HepG2 (cell line): ENCODE measurements around the gene SPATA46. TPM values are rescaled to one million over a fixed set of nuclear protein-coding genes. Genes with fewer than 3 reads are reported as not detected.

Experiments used
- ATAC-seq: fragments of 200-7000 bp; cut with Tn5 transposase; 3 replicates; pipeline ENCODE4 v1.9.1; 2020; ENCODE audit warnings: mild to moderate bottlenecking, moderate library complexity
- BruUV-seq: library from RNA; stranded (reverse); fragments of 400-500 nt; replicated peaks from 2 replicates; lab custom pipeline; 2021; lab: Mats Ljungman, UMichigan
- CTCF ChIA-PET: fragments of 300-600 bp; formaldehyde crosslinking; extraction: SDS; loops from one replicate; lab custom pipeline; 2021; ENCODE audit warnings: low total read pairs, inconsistent platforms, low intra/inter-chr PET ratio; lab: Yijun Ruan, JAX
- POLR2A ChIA-PET: fragments of 350-600 bp; sonication (Branson Sonifier 250); formaldehyde crosslinking; loops from one replicate; lab custom pipeline; 2020; ENCODE audit warnings: antibody characterized with exemption, inconsistent platforms; lab: Yijun Ruan, JAX
- DNase-seq: peaks from one replicate; pipeline ENCODE4 v3.0.0-alpha.2; 2015; ENCODE audit warnings: low spot score
- FAIRE-seq: peaks from 3 replicates; lab custom pipeline; 2011; peaks lifted over from hg19 to GRCh38; lab: Jason Lieb, UNC
- H2AFZ ChIP-seq: one replicate; pipeline ENCODE4 v1.6.1; 2011; ENCODE audit warnings: low read length, inconsistent platforms
- H3K27ac ChIP-seq: fragments of 300-600 bp; 3 replicates; pipeline ENCODE4 v1.8.0; 2011; ENCODE audit warnings: mixed run types, mild to moderate bottlenecking, mixed read lengths, low read length, inconsistent platforms; ENCODE audit not compliant: insufficient read depth; ENCODE audit errors: extremely low read length
- H3K27me3 ChIP-seq, 2 experiments: fragments of 200-600 bp in 1 of 2; 2 replicates in 1 of 2; 3 replicates in 1 of 2; pipeline versions ENCODE4 v1.6.0 to v1.8.0; 2011; ENCODE audit warnings: low read length in 2 of 2, mild to moderate bottlenecking in 2 of 2, moderate library complexity in 2 of 2, inconsistent platforms in 1 of 2; ENCODE audit not compliant: insufficient read depth in 2 of 2, control insufficient read depth in 1 of 2
- H3K36me3 ChIP-seq, 2 experiments: fragments of 200-600 bp in 1 of 2; replicated peaks in 1 of 2; 2 replicates in 1 of 2; 3 replicates in 1 of 2; pipeline versions ENCODE4 v1.5.1 to v1.8.0; 2011; ENCODE audit warnings: low read length in 2 of 2, inconsistent platforms in 1 of 2; ENCODE audit not compliant: insufficient read depth in 2 of 2, control insufficient read depth in 1 of 2
- H3K4me1 ChIP-seq: 2 replicates; pipeline ENCODE4 v1.5.1; 2012; ENCODE audit warnings: low read length, inconsistent platforms; ENCODE audit not compliant: insufficient read depth
- H3K4me2 ChIP-seq: 2 replicates; pipeline ENCODE4 v1.6.0; 2011; ENCODE audit warnings: low read depth, low read length, inconsistent platforms
- H3K4me3 ChIP-seq, 3 experiments: fragments of 200-600 bp in 1 of 3; sonication (generic), shearing (Covaris generic) in 1 of 3; replicated peaks in 1 of 3; 2 replicates each; pipeline ENCODE4 v1.5.1; 2011 to 2016; ENCODE audit warnings: low read length in 3 of 3, inconsistent platforms in 2 of 3, low read depth in 2 of 3, mild to moderate bottlenecking in 2 of 3, control low read depth in 1 of 3, mixed read lengths in 1 of 3; ENCODE audit not compliant: insufficient read depth in 1 of 3
- H3K79me2 ChIP-seq: one replicate; pipeline ENCODE4 v1.6.1; 2011; ENCODE audit warnings: low read length, inconsistent platforms; ENCODE audit not compliant: insufficient read depth
- H3K9ac ChIP-seq: 2 replicates; pipeline ENCODE4 v1.6.0; 2011; ENCODE audit warnings: mild to moderate bottlenecking, low read depth, low read length, inconsistent platforms; ENCODE audit not compliant: insufficient read depth
- H3K9me3 ChIP-seq: 2 replicates; pipeline ENCODE4 v1.5.1; 2012; ENCODE audit warnings: mild to moderate bottlenecking, low read length
- H4K20me1 ChIP-seq: 2 replicates; pipeline ENCODE4 v1.6.0; 2011; ENCODE audit warnings: inconsistent platforms, mild to moderate bottlenecking, low read length, moderate library complexity; ENCODE audit not compliant: insufficient read depth
- EHMT2 ChIP-seq: fragments of 200-600 bp; sonication (generic); IDR thresholded peaks from 2 replicates; pipeline ENCODE4 v1.7.0; 2017; ENCODE audit warnings: antibody characterized with exemption, low read depth, low read length, borderline replicate concordance
- GATAD1 ChIP-seq: IDR thresholded peaks from 2 replicates; pipeline ENCODE4 v1.6.1; 2016; ENCODE audit warnings: missing genetic modification reagents, missing compliant biosample characterization
- MATR3 ChIP-seq: sonication (generic); formaldehyde crosslinking; IDR thresholded peaks from 2 replicates; pipeline ENCODE4 v1.4.0; 2020; ENCODE audit warnings: missing genetic modification reagents
- MYC ChIP-seq: sonication (generic); formaldehyde crosslinking; IDR thresholded peaks from 2 replicates; pipeline ENCODE4 v1.9.0; 2021; ENCODE audit warnings: missing genetic modification reagents, borderline replicate concordance
- NAIF1 ChIP-seq: sonication (generic); formaldehyde crosslinking; IDR thresholded peaks from 2 replicates; pipeline ENCODE4 v1.5.0; 2020; ENCODE audit warnings: mild to moderate bottlenecking, missing genetic modification reagents, borderline replicate concordance
- NCOA5 ChIP-seq: sonication (generic); formaldehyde crosslinking; IDR thresholded peaks from 2 replicates; pipeline ENCODE4 v1.4.0; 2020; ENCODE audit warnings: missing genetic modification reagents
- SMARCE1 ChIP-seq: fragments of 450-650 bp; IDR thresholded peaks from 2 replicates; pipeline ENCODE4 v1.6.1; 2017; ENCODE audit warnings: borderline replicate concordance
- TAF1 ChIP-seq: sonication (generic); formaldehyde crosslinking; IDR thresholded peaks from 2 replicates; pipeline ENCODE4 v1.4.0; 2020; ENCODE audit warnings: missing genetic modification reagents
- ZMYM3 ChIP-seq: sonication (generic); formaldehyde crosslinking; IDR thresholded peaks from 2 replicates; pipeline ENCODE4 v1.5.1; 2020; ENCODE audit warnings: mild to moderate bottlenecking, missing genetic modification reagents
- ZNF224 ChIP-seq: sonication (generic); formaldehyde crosslinking; IDR thresholded peaks from 2 replicates; pipeline ENCODE4 v1.5.0; 2020; ENCODE audit warnings: mild to moderate bottlenecking, missing genetic modification reagents
- ZNF326 ChIP-seq: sonication (generic); formaldehyde crosslinking; IDR thresholded peaks from 2 replicates; pipeline ENCODE4 v1.4.0; 2020; ENCODE audit warnings: missing genetic modification reagents, borderline replicate concordance
- ZNF337 ChIP-seq: sonication (generic); formaldehyde crosslinking; IDR thresholded peaks from 2 replicates; pipeline ENCODE4 v1.5.1; 2020; ENCODE audit warnings: missing genetic modification reagents, low read depth, mild to moderate bottlenecking, borderline replicate concordance
- WGBS: methylation state at CpG from one replicate; pipeline ENCODE4 v1.1.6; 2017; ENCODE audit warnings: low lambda C conversion rate; 5-methylcytosine and 5-hydroxymethylcytosine counted together
- in situ Hi-C: cut with HindIII; loops from 2 replicates; pipeline ENCODE4 v1.10.0; 2017; ENCODE audit warnings: low pct_unique_long_range_greater_than_20kb; ENCODE audit not compliant: extremely low pct_ligation_motif_present
- intact Hi-C: fragments of 100-400 bp; cut with micrococcal nuclease; formaldehyde crosslinking; loops from one replicate; pipeline ENCODE4 v1.10.0; 2022; ENCODE audit not compliant: unreplicated experiment
- polyA plus RNA-seq, 8 experiments: library from polyadenylated mRNA; depleted of rRNA in 3 of 8; stranded (reverse) in 7 of 8; unstranded in 1 of 8; fragments of >200 nt; fragmentation: Illumina TruSeq in 4 of 8; extraction: Trizol in 4 of 8; gene quantifications; 2 replicates each; pipeline versions ENCODE4 v1.2.1 to v1.2.3, GENCODE V29; 2011 to 2016; ENCODE audit warnings: low read depth in 4 of 8, missing spikeins in 1 of 8, mixed read lengths in 1 of 8; ENCODE audit not compliant: insufficient read depth in 1 of 8
- total RNA-seq, 5 experiments: library from RNA; depleted of rRNA; stranded (reverse); fragments of >200 nt; fragmentation: Illumina TruSeq; extraction: Trizol; gene quantifications; 2 replicates each; pipeline ENCODE4 v1.2.3, GENCODE V29; 2016; ENCODE audit warnings: low read depth in 1 of 5
- TF ChIP-seq, protein P1 (sequence below): sonication (generic); formaldehyde crosslinking; IDR thresholded peaks from 2 replicates; pipeline ENCODE4 v1.4.0; 2020; ENCODE audit warnings: missing genetic modification reagents, low read depth, mild to moderate bottlenecking, borderline replicate concordance
- TF ChIP-seq, protein P2 (sequence below): sonication (generic); formaldehyde crosslinking; IDR thresholded peaks from 2 replicates; pipeline ENCODE4 v1.5.1; 2020; ENCODE audit warnings: mild to moderate bottlenecking, missing genetic modification reagents, borderline replicate concordance
- TF ChIP-seq, protein P3 (sequence below): sonication (generic); formaldehyde crosslinking; IDR thresholded peaks from 2 replicates; pipeline ENCODE4 v1.5.0; 2020; ENCODE audit warnings: mild to moderate bottlenecking, missing genetic modification reagents
- TF ChIP-seq, protein P4 (sequence below): sonication (generic); formaldehyde crosslinking; IDR thresholded peaks from 2 replicates; pipeline ENCODE4 v1.4.0; 2020; ENCODE audit warnings: missing genetic modification reagents

The SPATA46 gene
- total and polyA plus RNA-seq, 2 of the 13 experiments (the other 11 are each of a cell fraction or from before 2014, with no cell fraction given) = not detected

DNA sequence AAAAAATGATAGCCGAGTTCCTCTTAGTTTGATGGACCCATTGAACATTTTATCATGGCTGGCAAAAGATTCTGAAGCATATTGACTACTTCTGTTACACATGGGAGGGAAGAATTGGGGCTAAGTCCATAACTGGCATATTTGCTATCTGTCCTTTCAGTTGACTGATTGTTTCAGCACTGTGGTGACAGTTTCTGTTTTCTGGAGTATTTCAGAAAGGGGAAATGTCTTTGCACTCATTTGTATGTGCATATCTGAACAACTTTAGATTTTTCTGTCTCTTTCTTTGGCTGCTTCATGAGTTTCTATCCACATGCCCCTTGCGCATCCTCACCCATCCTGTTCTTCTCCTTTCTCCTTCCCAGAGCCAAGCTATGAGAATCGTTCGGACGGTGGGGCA, 33.2 kb downstream of the SPATA46 start (continued):
- TF ChIP-seq SMARCE1 = no peak
- TF ChIP-seq MATR3 = no peak

DNA sequence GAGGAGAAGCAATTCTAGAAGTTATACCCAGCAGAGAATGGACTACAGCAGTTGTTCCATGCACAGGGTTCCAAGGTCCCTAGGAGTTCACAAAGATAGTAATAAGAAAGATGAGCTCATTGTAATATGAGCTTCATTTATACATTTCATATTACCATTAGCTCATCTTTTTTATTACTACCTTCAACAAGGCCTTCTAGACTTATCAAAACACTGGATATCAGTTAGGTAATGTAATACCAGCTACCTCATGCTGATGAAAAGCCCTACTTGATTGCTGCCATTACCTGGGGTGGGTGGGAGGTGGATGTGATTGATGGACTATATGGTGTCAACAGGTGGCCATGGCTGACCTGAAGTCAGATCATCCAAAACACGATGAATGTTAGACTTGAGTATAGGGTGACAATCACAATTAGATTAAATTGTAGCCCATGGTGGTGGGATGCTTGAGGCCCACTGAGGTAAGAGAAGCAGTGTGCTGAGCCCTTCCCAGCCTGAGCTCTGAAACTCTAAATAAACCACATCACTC, 34.1 kb downstream of the SPATA46 start:
- 100% methylated on average over 1 of the region's 1 CpG for WGBS
- CTCF ChIA-PET = no interaction called here
- Histone ChIP-seq H3K27ac (no peak overlapping the region), H3K27me3 (no peaks in the 10 kb centered on the region), H3K36me3 (peaks cover 6 to 10% of the 10 kb centered on the region in 2 experiments; a peak in 4 of 5 replicates), H3K9ac (no peak overlapping the region), H4K20me1 (no peaks in the 10 kb centered on the region), H3K4me2 (no peak overlapping the region), H3K4me3 (no peak overlapping the region), H2AFZ (no peak overlapping the region), H3K4me1 (no peaks in the 10 kb centered on the region), H3K9me3 (no peaks in the 10 kb centered on the region), H3K79me2 (no peaks in the 10 kb centered on the region)
- POLR2A ChIA-PET = no interaction called here
- in situ Hi-C loops = no loop called here
- no TSS peak for BruUV-seq
- no peak for FAIRE-seq
- intact Hi-C loops = no loop called here
- DNase-seq = no peak
- no peak for ATAC-seq
- TF ChIP-seq TAF1 (CRISPR knock-in tag) (no peak), MYC (CRISPR knock-in tag) (no peak), GATAD1 (CRISPR knock-in tag) (no peak), EHMT2 (no peak), ZMYM3 (CRISPR knock-in tag) (no peak), ZNF337 (no peak), ZNF326 (CRISPR knock-in tag) (no peak), NAIF1 (CRISPR knock-in tag) (no peak), NCOA5 (CRISPR knock-in tag) (no peak), ZNF224 (CRISPR knock-in tag) (no peak)
- TF ChIP-seq, protein P1, sequence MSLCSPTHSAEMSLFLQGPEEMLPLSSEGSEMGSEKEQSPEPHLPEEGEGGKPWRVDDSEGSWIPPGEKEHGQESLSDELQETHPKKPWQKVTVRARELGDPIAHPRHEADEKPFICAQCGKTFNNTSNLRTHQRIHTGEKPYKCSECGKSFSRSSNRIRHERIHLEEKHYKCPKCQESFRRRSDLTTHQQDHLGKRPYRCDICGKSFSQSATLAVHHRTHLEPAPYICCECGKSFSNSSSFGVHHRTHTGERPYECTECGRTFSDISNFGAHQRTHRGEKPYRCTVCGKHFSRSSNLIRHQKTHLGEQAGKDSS = no peak
- TF ChIP-seq, protein P2, sequence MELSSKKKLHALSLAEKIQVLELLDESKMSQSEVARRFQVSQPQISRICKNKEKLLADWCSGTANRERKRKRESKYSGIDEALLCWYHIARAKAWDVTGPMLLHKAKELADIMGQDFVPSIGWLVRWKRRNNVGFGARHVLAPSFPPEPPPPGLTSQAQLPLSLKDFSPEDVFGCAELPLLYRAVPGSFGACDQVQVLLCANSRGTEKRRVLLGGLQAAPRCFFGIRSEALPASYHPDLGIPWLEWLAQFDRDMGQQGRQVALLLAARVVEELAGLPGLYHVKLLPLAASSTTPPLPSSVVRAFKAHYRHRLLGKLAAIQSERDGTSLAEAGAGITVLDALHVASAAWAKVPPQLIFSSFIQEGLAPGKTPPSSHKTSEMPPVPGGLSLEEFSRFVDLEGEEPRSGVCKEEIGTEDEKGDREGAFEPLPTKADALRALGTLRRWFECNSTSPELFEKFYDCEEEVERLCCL = no peak
- TF ChIP-seq, protein P3, sequence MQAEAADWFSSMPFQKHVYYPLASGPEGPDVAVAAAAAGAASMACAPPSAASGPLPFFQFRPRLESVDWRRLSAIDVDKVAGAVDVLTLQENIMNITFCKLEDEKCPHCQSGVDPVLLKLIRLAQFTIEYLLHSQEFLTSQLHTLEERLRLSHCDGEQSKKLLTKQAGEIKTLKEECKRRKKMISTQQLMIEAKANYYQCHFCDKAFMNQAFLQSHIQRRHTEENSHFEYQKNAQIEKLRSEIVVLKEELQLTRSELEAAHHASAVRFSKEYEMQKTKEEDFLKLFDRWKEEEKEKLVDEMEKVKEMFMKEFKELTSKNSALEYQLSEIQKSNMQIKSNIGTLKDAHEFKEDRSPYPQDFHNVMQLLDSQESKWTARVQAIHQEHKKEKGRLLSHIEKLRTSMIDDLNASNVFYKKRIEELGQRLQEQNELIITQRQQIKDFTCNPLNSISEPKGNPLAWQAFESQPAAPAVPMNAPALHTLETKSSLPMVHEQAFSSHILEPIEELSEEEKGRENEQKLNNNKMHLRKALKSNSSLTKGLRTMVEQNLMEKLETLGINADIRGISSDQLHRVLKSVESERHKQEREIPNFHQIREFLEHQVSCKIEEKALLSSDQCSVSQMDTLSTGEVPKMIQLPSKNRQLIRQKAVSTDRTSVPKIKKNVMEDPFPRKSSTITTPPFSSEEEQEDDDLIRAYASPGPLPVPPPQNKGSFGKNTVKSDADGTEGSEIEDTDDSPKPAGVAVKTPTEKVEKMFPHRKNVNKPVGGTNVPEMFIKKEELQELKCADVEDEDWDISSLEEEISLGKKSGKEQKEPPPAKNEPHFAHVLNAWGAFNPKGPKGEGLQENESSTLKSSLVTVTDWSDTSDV = no peak
- TF ChIP-seq, protein P4, sequence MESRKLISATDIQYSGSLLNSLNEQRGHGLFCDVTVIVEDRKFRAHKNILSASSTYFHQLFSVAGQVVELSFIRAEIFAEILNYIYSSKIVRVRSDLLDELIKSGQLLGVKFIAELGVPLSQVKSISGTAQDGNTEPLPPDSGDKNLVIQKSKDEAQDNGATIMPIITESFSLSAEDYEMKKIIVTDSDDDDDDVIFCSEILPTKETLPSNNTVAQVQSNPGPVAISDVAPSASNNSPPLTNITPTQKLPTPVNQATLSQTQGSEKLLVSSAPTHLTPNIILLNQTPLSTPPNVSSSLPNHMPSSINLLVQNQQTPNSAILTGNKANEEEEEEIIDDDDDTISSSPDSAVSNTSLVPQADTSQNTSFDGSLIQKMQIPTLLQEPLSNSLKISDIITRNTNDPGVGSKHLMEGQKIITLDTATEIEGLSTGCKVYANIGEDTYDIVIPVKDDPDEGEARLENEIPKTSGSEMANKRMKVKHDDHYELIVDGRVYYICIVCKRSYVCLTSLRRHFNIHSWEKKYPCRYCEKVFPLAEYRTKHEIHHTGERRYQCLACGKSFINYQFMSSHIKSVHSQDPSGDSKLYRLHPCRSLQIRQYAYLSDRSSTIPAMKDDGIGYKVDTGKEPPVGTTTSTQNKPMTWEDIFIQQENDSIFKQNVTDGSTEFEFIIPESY (CRISPR knock-in tag) = no peak
